HCT116 (cell line): ENCODE measurements around the gene RORB. TPM values are rescaled to one million over a fixed set of nuclear protein-coding genes. Genes with fewer than 3 reads are reported as not detected.

ENCODE experiments used
- ATAC-seq: fragments of 200-7000 bp; cut with Tn5 transposase; 2 replicates; pipeline ENCODE4 v1.9.1; 2020; ENCODE audit warnings: mild to moderate bottlenecking, moderate library complexity
- BruUV-seq: library from RNA; stranded (reverse); fragments of 400-500 nt; replicated peaks from 2 replicates; lab custom pipeline; 2021; lab: Mats Ljungman, UMichigan
- CTCF ChIA-PET: fragments of 300-600 bp; sonication (Branson Sonifier 250); formaldehyde crosslinking; loops from one replicate; lab custom pipeline; 2021; ENCODE audit warnings: antibody characterized with exemption; lab: Charles Lee
- POLR2A ChIA-PET: fragments of 300-600, 350-600 bp; sonication (Branson Sonifier 250); formaldehyde crosslinking; loops from one replicate; lab custom pipeline; 2021; ENCODE audit warnings: antibody characterized with exemption; lab: Charles Lee
- RAD21 ChIA-PET, 2 experiments: fragments of 300-600 bp; sonication (Branson Sonifier 250); formaldehyde crosslinking; loops; one replicate each; lab custom pipeline; 2023; ENCODE audit warnings: low total read pairs in 2 of 2; ENCODE audit not compliant: uncharacterized antibody in 2 of 2, unreplicated experiment in 2 of 2, low non-redundant PET in 1 of 2; lab: Charles Lee
- DNase-seq: peaks from one replicate; pipeline ENCODE4 v3.0.0-alpha.2; 2010; ENCODE audit warnings: low read depth, low spot score
- H2AFZ ChIP-seq: fragments of 200-600 bp; shearing (Covaris generic), sonication (generic); 2 replicates; pipeline ENCODE4 v1.6.1; 2017; ENCODE audit warnings: low read depth, mixed run types, mixed read lengths, antibody characterized with exemption, low read length; ENCODE audit not compliant: poor library complexity, severe bottlenecking
- H3K27ac ChIP-seq: 2 replicates; pipeline ENCODE4 v1.5.1; 2012; ENCODE audit warnings: low read depth, low read length
- H3K27me3 ChIP-seq: fragments of 200-600 bp; sonication (generic); 2 replicates; pipeline ENCODE4 v1.6.1; 2016; ENCODE audit warnings: mixed run types, low read length, mixed read lengths; ENCODE audit not compliant: insufficient read depth
- H3K36me3 ChIP-seq, 2 experiments: fragments of 200-500 bp in 1 of 2; fragments of 200-600 bp in 1 of 2; sonication (Bioruptor generic) in 1 of 2; sonication (generic) in 1 of 2; 2 replicates each; pipeline versions ENCODE4 v1.5.1 to v1.6.1; 2014 to 2016; ENCODE audit warnings: low read length in 2 of 2, inconsistent platforms in 1 of 2, mixed read lengths in 1 of 2, mixed run types in 1 of 2; ENCODE audit not compliant: insufficient read depth in 2 of 2, control insufficient read depth in 1 of 2
- H3K4me1 ChIP-seq, 2 experiments: fragments of 200-600 bp in 1 of 2; sonication (generic) in 1 of 2; 2 replicates each; pipeline versions ENCODE4 v1.5.1 to v1.6.1; 2012 to 2017; ENCODE audit warnings: low read length in 2 of 2, inconsistent platforms in 1 of 2, mild to moderate bottlenecking in 1 of 2, mixed read lengths in 1 of 2, mixed run types in 1 of 2, moderate library complexity in 1 of 2; ENCODE audit not compliant: insufficient read depth in 2 of 2, control insufficient read depth in 1 of 2
- H3K4me2 ChIP-seq: fragments of 200-600 bp; sonication (generic); 2 replicates; pipeline ENCODE4 v1.6.1; 2017; ENCODE audit warnings: mixed run types, low read length, mixed read lengths
- H3K4me3 ChIP-seq, 2 experiments: fragments of 200-600 bp in 1 of 2; sonication (generic) in 1 of 2; replicated peaks in 1 of 2; 2 replicates each; pipeline ENCODE4 v1.5.1; 2011 to 2016; ENCODE audit warnings: low read length in 2 of 2, control low read depth in 1 of 2, low read depth in 1 of 2, mild to moderate bottlenecking in 1 of 2, mixed read lengths in 1 of 2, mixed run types in 1 of 2
- H3K79me2 ChIP-seq: fragments of 200-600 bp; sonication (generic); 2 replicates; pipeline ENCODE4 v1.6.1; 2017; ENCODE audit warnings: mild to moderate bottlenecking, mixed run types, low read length, moderate library complexity, mixed read lengths; ENCODE audit not compliant: insufficient read depth
- H3K9ac ChIP-seq: fragments of 200-600 bp; sonication (generic); 2 replicates; pipeline ENCODE4 v1.6.1; 2016; ENCODE audit warnings: low read length, mixed read lengths
- H3K9me2 ChIP-seq: fragments of 200-600 bp; sonication (generic), shearing (Covaris generic); 2 replicates; pipeline ENCODE4 v1.6.1; 2017; ENCODE audit warnings: mixed run types, mild to moderate bottlenecking, moderate library complexity; ENCODE audit not compliant: insufficient read depth
- H3K9me3 ChIP-seq, 2 experiments: fragments of 200-500 bp in 1 of 2; fragments of 200-600 bp in 1 of 2; sonication (Bioruptor generic) in 1 of 2; sonication (generic) in 1 of 2; 2 replicates each; pipeline ENCODE4 v1.6.1; 2014 to 2017; ENCODE audit warnings: low read length in 2 of 2, mixed read lengths in 2 of 2, inconsistent platforms in 1 of 2, low read depth in 1 of 2, mild to moderate bottlenecking in 1 of 2, mixed run types in 1 of 2, moderate library complexity in 1 of 2; ENCODE audit not compliant: control insufficient read depth in 1 of 2, insufficient read depth in 1 of 2
- H4K20me1 ChIP-seq: fragments of 200-600 bp; sonication (generic), shearing (Covaris generic); 2 replicates; pipeline ENCODE4 v1.6.1; 2017; ENCODE audit warnings: mixed run types, mild to moderate bottlenecking, moderate library complexity; ENCODE audit not compliant: insufficient read depth
- CBX3 ChIP-seq: IDR thresholded peaks from 2 replicates; pipeline ENCODE4 v1.6.1; 2012; ENCODE audit warnings: low read depth
- EGR1 ChIP-seq: IDR thresholded peaks from 2 replicates; pipeline ENCODE4 v1.6.1; 2012; ENCODE audit warnings: low read depth
- ELF1 ChIP-seq: IDR thresholded peaks from 2 replicates; pipeline ENCODE4 v1.6.1; 2012; ENCODE audit warnings: low read depth, borderline replicate concordance
- FOSL1 ChIP-seq: IDR thresholded peaks from 2 replicates; pipeline ENCODE4 v1.6.1; 2012; ENCODE audit warnings: low read depth
- JUND ChIP-seq: IDR thresholded peaks from 2 replicates; pipeline ENCODE4 v1.6.1; 2012
- POLR2A ChIP-seq: IDR thresholded peaks from 2 replicates; pipeline ENCODE4 v1.7.0; 2011; ENCODE audit warnings: borderline replicate concordance; ENCODE audit not compliant: insufficient read depth, insufficient read length; ENCODE audit errors: extremely low read depth
- POLR2AphosphoS5 ChIP-seq: IDR thresholded peaks from 2 replicates; pipeline ENCODE4 v1.6.1; 2011; ENCODE audit warnings: mild to moderate bottlenecking, low read depth, low read length, moderate library complexity
- REST ChIP-seq: IDR thresholded peaks from 2 replicates; pipeline ENCODE4 v1.6.1; 2012; ENCODE audit warnings: low read depth
- SIN3A ChIP-seq: IDR thresholded peaks from 2 replicates; pipeline ENCODE4 v1.6.1; 2012; ENCODE audit warnings: low read depth
- SRF ChIP-seq: IDR thresholded peaks from 2 replicates; pipeline ENCODE4 v1.6.1; 2012; ENCODE audit warnings: low read depth
- TCF7L2 ChIP-seq: IDR thresholded peaks from 2 replicates; pipeline ENCODE4 v1.7.0; 2011; ENCODE audit warnings: borderline replicate concordance, inconsistent platforms; ENCODE audit not compliant: insufficient read depth, insufficient read length; ENCODE audit errors: extremely low read depth
- YY1 ChIP-seq: IDR thresholded peaks from 2 replicates; pipeline ENCODE4 v1.6.1; 2011; ENCODE audit warnings: low read length, low read depth, moderate library complexity, mild to moderate bottlenecking; ENCODE audit not compliant: insufficient replicate concordance; ENCODE audit errors: extremely low read depth
- ZFX ChIP-seq: fragments of 450-650 bp; IDR thresholded peaks from 2 replicates; pipeline ENCODE4 v1.6.1; 2017
- ZNF274 ChIP-seq: fragments of 200-500 bp; sonication (Bioruptor generic); IDR thresholded peaks from 2 replicates; pipeline ENCODE4 v1.6.1; 2014; ENCODE audit warnings: mild to moderate bottlenecking, low read depth, low read length, inconsistent platforms
- intact Hi-C: fragments of 100-400 bp; cut with micrococcal nuclease; formaldehyde crosslinking; loops from 2 replicates; pipeline ENCODE4 v1.10.0; 2022
- total RNA-seq: library from RNA; stranded (reverse); gene quantifications from one replicate; pipeline ENCODE4 v1.2.1, GENCODE V29; 2021; ENCODE audit not compliant: unreplicated experiment
- TF ChIP-seq, protein P1 (sequence below), 3 experiments: fragments of 200-600 bp in 1 of 3; sonication (generic) in 1 of 3; IDR thresholded peaks in 2 of 3; conservative IDR thresholded peaks in 1 of 3; 2 replicates each; pipeline ENCODE4 v1.5.1; 2012 to 2017; ENCODE audit warnings: low read depth in 2 of 3, low read length in 2 of 3, antibody characterized with exemption in 1 of 3, borderline replicate concordance in 1 of 3, control low read depth in 1 of 3, mild to moderate bottlenecking in 1 of 3, mixed read lengths in 1 of 3, mixed run types in 1 of 3, moderate library complexity in 1 of 3; ENCODE audit not compliant: insufficient read depth in 1 of 3
- TF ChIP-seq, protein P2 (sequence below): IDR thresholded peaks from 2 replicates; pipeline ENCODE4 v1.6.1; 2012

RORB gene
- total RNA-seq, 1 experiment from 2014 or later, result 0.02 TPM

DNA sequence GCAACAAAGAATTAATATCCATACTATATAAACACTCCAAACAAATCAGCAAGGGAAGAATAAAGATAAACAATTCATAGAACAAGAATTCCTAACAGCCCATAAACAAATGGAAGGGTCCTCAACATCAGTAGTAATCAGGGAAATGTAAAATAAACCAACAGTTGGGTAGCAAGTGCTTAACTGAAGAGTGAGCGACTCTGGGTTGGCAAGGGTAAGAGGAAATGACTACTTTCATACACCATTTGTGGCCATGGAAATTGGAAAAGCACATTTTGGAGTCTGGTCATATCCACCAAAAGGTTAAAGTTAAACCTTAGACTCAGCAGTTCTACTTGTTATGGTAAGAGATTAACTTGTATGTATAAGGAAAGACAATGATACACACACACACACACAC lies 17.4 kb upstream of the RORB start:
- Histone ChIP-seq H4K20me1 (no peaks in the 10 kb centered on the region), H3K79me2 (no peaks in the 10 kb centered on the region), H3K9me2 (no peaks in the 10 kb centered on the region), H3K9me3 (no peaks in the 10 kb centered on the region), H3K4me1 (no peaks in the 10 kb centered on the region), H3K36me3 (no peaks in the 10 kb centered on the region), H3K4me2 (no peak overlapping the region), H3K27me3 (no peaks in the 10 kb centered on the region), H3K9ac (no peak overlapping the region), H2AFZ (no peak overlapping the region), H3K27ac (no peak overlapping the region), H3K4me3 (no peak overlapping the region)
- intact Hi-C loops, result loop anchor here (10.0 kb wide), 1 partner anchor 55 kb away; no protein-coding TSS in a partner anchor
- ChIA-PET RAD21 (no interaction called here), CTCF (no interaction called here), POLR2A (no interaction called here)
- ATAC-seq (no peak), DNase-seq (no peak)
- no TSS peak for BruUV-seq
- TF ChIP-seq POLR2A (no peak), SRF (no peak), EGR1 (no peak), ELF1 (no peak), FOSL1 (no peak), REST (no peak), YY1 (no peak), POLR2AphosphoS5 (no peak), ZNF274 (no peak), ZFX (no peak), TCF7L2 (no peak), JUND (no peak), CBX3 (no peak), SIN3A (no peak)
- TF ChIP-seq, protein P1, sequence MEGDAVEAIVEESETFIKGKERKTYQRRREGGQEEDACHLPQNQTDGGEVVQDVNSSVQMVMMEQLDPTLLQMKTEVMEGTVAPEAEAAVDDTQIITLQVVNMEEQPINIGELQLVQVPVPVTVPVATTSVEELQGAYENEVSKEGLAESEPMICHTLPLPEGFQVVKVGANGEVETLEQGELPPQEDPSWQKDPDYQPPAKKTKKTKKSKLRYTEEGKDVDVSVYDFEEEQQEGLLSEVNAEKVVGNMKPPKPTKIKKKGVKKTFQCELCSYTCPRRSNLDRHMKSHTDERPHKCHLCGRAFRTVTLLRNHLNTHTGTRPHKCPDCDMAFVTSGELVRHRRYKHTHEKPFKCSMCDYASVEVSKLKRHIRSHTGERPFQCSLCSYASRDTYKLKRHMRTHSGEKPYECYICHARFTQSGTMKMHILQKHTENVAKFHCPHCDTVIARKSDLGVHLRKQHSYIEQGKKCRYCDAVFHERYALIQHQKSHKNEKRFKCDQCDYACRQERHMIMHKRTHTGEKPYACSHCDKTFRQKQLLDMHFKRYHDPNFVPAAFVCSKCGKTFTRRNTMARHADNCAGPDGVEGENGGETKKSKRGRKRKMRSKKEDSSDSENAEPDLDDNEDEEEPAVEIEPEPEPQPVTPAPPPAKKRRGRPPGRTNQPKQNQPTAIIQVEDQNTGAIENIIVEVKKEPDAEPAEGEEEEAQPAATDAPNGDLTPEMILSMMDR (IDR thresholded peaks at IDR 0.05 in 2 of 3, conservative IDR thresholded peaks at IDR 0.05 in 1 of 3; ENCODE audit: borderline replicate concordance in 1 of 3, insufficient read depth in 1 of 3, low read depth in 2 of 3, low read length in 2 of 3), result no peak
- TF ChIP-seq, protein P2, sequence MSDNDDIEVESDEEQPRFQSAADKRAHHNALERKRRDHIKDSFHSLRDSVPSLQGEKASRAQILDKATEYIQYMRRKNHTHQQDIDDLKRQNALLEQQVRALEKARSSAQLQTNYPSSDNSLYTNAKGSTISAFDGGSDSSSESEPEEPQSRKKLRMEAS, result no peak
